HEK293 (cell line): Measurements from ENCODE around the gene SYNE2.

Experiments used
- CTCF ChIP-seq: fragments of 450-650 bp; formaldehyde crosslinking; IDR thresholded peaks from 2 replicates; pipeline ENCODE4 v1.5.1; 2016; ENCODE audit warnings: missing biosample characterization, missing genetic modification characterization
- HOXD13 ChIP-seq: sonication (generic); formaldehyde crosslinking; IDR thresholded peaks from 2 replicates; pipeline ENCODE4 v1.8.0; 2022; ENCODE audit warnings: missing genetic modification reagents, borderline replicate concordance
- SETDB1 ChIP-seq: IDR thresholded peaks from one replicate; pipeline ENCODE4 v1.6.1; 2017; ENCODE audit warnings: mild to moderate bottlenecking, low read length, moderate library complexity, mixed read lengths; ENCODE audit not compliant: insufficient read length
- TCF7L2 ChIP-seq: IDR thresholded peaks from 2 replicates; pipeline ENCODE4 v1.6.1; 2011; ENCODE audit warnings: low read depth, mild to moderate bottlenecking, inconsistent platforms, low read length, moderate library complexity, borderline replicate concordance
- ZBTB17 ChIP-seq: fragments of 450-650 bp; formaldehyde crosslinking; IDR thresholded peaks from 2 replicates; pipeline ENCODE4 v1.5.1; 2016; ENCODE audit warnings: missing biosample characterization, missing genetic modification characterization
- ZEB2 ChIP-seq: fragments of 450-650 bp; formaldehyde crosslinking; IDR thresholded peaks from 2 replicates; pipeline ENCODE4 v1.5.1; 2016; ENCODE audit warnings: missing biosample characterization, missing genetic modification characterization
- ZNF10 ChIP-seq: fragments of 450-650 bp; formaldehyde crosslinking; IDR thresholded peaks from 2 replicates; pipeline ENCODE4 v1.5.1; 2017; ENCODE audit warnings: missing biosample characterization, missing genetic modification characterization
- ZNF140 ChIP-seq: fragments of 450-650 bp; formaldehyde crosslinking; IDR thresholded peaks from 2 replicates; pipeline ENCODE4 v1.5.1; 2016; ENCODE audit warnings: missing biosample characterization, missing genetic modification characterization
- ZNF184 ChIP-seq: fragments of 450-650 bp; IDR thresholded peaks from 2 replicates; pipeline ENCODE4 v1.5.1; 2018; ENCODE audit warnings: missing biosample characterization, mild to moderate bottlenecking, missing genetic modification characterization
- ZNF560 ChIP-seq: fragments of 450-650 bp; formaldehyde crosslinking; IDR thresholded peaks from 2 replicates; pipeline ENCODE4 v1.5.1; 2017; ENCODE audit warnings: missing biosample characterization, missing genetic modification characterization, borderline replicate concordance
- ZNF624 ChIP-seq: fragments of 450-650 bp; formaldehyde crosslinking; IDR thresholded peaks from 2 replicates; pipeline ENCODE4 v1.5.1; 2017; ENCODE audit warnings: missing biosample characterization, missing genetic modification characterization
- TF ChIP-seq, protein P1 (sequence below): fragments of 450-650 bp; formaldehyde crosslinking; IDR thresholded peaks from 2 replicates; pipeline ENCODE4 v1.5.1; 2016; ENCODE audit warnings: missing biosample characterization, missing genetic modification characterization, low read depth
- TF ChIP-seq, protein P2 (sequence below): fragments of 450-650 bp; formaldehyde crosslinking; IDR thresholded peaks from 2 replicates; pipeline ENCODE4 v1.5.1; 2017; ENCODE audit warnings: missing biosample characterization, missing genetic modification characterization
- TF ChIP-seq, protein P3 (sequence below): fragments of 450-650 bp; formaldehyde crosslinking; IDR thresholded peaks from 2 replicates; pipeline ENCODE4 v1.5.1; 2016; ENCODE audit warnings: missing biosample characterization, missing genetic modification characterization

DNA sequence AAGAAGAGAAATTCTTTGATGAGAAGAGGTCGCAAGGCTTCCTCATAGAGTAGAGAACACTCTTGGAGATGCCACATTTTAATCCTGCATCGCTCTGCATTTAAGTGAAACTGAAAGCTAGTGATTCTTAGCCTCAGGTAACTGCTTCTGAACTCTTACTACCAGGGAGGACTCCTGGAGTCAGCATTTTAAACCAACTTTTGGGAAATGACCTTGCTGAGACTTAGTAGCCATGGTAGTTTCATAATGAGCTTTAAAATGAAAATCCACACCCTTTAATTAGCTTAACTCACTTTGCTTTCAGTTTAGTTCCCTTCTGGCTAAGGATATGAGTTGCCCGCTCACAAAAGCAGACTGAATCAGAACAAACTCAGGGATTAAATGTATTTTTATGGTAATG is 80.3 kb downstream of the SYNE2 start:
- TF ChIP-seq CTCF (no peak), HOXD13 (CRISPR knock-in tag) (no peak), ZNF10 (no peak), SETDB1 (no peak), TCF7L2 (no peak), ZNF560 (tag by site-specific recombination) (no peak), ZNF184 (tag by site-specific recombination) (no peak), ZEB2 (tag by site-specific recombination) (no peak), ZNF140 (tag by site-specific recombination) (no peak), ZNF624 (tag by site-specific recombination) (no peak), ZBTB17 (tag by site-specific recombination) (no peak)
- TF ChIP-seq, protein P1, sequence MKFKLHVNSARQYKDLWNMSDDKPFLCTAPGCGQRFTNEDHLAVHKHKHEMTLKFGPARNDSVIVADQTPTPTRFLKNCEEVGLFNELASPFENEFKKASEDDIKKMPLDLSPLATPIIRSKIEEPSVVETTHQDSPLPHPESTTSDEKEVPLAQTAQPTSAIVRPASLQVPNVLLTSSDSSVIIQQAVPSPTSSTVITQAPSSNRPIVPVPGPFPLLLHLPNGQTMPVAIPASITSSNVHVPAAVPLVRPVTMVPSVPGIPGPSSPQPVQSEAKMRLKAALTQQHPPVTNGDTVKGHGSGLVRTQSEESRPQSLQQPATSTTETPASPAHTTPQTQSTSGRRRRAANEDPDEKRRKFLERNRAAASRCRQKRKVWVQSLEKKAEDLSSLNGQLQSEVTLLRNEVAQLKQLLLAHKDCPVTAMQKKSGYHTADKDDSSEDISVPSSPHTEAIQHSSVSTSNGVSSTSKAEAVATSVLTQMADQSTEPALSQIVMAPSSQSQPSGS (tag by site-specific recombination): no peak
- TF ChIP-seq, protein P2, sequence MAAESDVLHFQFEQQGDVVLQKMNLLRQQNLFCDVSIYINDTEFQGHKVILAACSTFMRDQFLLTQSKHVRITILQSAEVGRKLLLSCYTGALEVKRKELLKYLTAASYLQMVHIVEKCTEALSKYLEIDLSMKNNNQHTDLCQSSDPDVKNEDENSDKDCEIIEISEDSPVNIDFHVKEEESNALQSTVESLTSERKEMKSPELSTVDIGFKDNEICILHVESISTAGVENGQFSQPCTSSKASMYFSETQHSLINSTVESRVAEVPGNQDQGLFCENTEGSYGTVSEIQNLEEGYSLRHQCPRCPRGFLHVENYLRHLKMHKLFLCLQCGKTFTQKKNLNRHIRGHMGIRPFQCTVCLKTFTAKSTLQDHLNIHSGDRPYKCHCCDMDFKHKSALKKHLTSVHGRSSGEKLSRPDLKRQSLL (tag by site-specific recombination): no peak
- TF ChIP-seq, protein P3, sequence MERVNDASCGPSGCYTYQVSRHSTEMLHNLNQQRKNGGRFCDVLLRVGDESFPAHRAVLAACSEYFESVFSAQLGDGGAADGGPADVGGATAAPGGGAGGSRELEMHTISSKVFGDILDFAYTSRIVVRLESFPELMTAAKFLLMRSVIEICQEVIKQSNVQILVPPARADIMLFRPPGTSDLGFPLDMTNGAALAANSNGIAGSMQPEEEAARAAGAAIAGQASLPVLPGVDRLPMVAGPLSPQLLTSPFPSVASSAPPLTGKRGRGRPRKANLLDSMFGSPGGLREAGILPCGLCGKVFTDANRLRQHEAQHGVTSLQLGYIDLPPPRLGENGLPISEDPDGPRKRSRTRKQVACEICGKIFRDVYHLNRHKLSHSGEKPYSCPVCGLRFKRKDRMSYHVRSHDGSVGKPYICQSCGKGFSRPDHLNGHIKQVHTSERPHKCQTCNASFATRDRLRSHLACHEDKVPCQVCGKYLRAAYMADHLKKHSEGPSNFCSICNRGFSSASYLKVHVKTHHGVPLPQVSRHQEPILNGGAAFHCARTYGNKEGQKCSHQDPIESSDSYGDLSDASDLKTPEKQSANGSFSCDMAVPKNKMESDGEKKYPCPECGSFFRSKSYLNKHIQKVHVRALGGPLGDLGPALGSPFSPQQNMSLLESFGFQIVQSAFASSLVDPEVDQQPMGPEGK: no peak
